ENCODE measurements around the gene TNFRSF12A. TPM values are rescaled to one million over a fixed set of nuclear protein-coding genes. Genes with fewer than 3 reads are reported as not detected.

Gene TNFRSF12A
- total and polyA plus RNA-seq, 2 of the 8 experiments (the other 6 are each of a cell fraction or from before 2014, with no cell fraction given), result 81.0 to 82.5 TPM

GRCh38 chr16:2981177-2981898, 38.8 kb upstream of the TNFRSF12A start:
- 0 out of 2 replicates have a peak overlapping the region, but pooled peaks have one; percentile 28 for H3K27ac ChIP-seq (ENCODE audit: low read depth, low read length)
- FAIRE-seq (no peak), DNase-seq (ENCODE audit: low read depth in 1 of 2, low spot score in 2 of 2) (no peak)
- H3K9ac ChIP-seq (replicated peaks in 1 of 4; ENCODE audit: extremely low read depth in 1 of 4, low read depth in 3 of 4, low read length in 3 of 4), result no peak overlapping the region; a peak in 2 of 7 replicates
- peak overlapping the region; percentile 68 for H2BK120ac ChIP-seq (replicated peaks; ENCODE audit: low read depth, low read length)
- peak overlapping the region; percentile 66 for H3K18ac ChIP-seq (ENCODE audit: extremely low read depth, low read length)
- H2AK5ac ChIP-seq (ENCODE audit: low read depth, low read length), result peak overlapping the region; percentile 68; the same call in 1 of the 2 replicates
- H4K5ac ChIP-seq (ENCODE audit: insufficient read length, low read depth, low read length), result peak overlapping the region; percentile 78
- peaks cover 12% of the 10 kb centered on the region; the same call in 1 of the 2 replicates for H3K23me2 ChIP-seq (ENCODE audit: low read depth, low read length)
- peak overlapping the region; percentile 17; the same call in 1 of the 2 replicates for H2BK20ac ChIP-seq (ENCODE audit: low read length)
- peaks cover 6% of the 10 kb centered on the region for H3K79me1 ChIP-seq (ENCODE audit: low read depth, low read length)
- H2BK12ac ChIP-seq (ENCODE audit: low read depth, low read length), result peak overlapping the region; percentile 86
- peak overlapping the region; percentile 54 for H3K56ac ChIP-seq (replicated peaks; ENCODE audit: insufficient read length, low read depth, low read length)
- H3K27me3 ChIP-seq (replicated peaks in 1 of 4; ENCODE audit: control insufficient read depth in 3 of 4, extremely low read depth in 1 of 4, insufficient read depth in 3 of 4, low read length in 3 of 4), result no peaks in the 10 kb centered on the region; a peak in 1 of 7 replicates
- WGBS, 2 experiments (ENCODE audit: extremely low coverage in 1 of 2, insufficient coverage in 1 of 2, insufficient read length in 1 of 2, insufficient replicate concordance in 2 of 2, low coverage in 1 of 2, low lambda C conversion rate in 2 of 2, missing lambda C conversion rate in 1 of 2), result 47% methylated on average over 33 of the region's 33 CpGs; no CpG with 5 or more reads in 1 of the 2 experiments
- peaks cover 0 to 8% of the 10 kb centered on the region in 2 experiments; a peak in 2 of 4 replicates for H3K79me2 ChIP-seq (ENCODE audit: control insufficient read depth in 1 of 2, insufficient read depth in 2 of 2, low read length in 2 of 2)
- POLR2A ChIA-PET (ENCODE audit: partially characterized antibody), result interaction anchor here (0.6 to 25.4 kb wide), 13 partner anchors 9 to 118 kb away, joined by 3 to 455 read pairs (median 11); partner anchors contain the start of genes CLDN6, HCFC1R1, KREMEN2 and PAQR4
- no peak overlapping the region for H3K14ac ChIP-seq (ENCODE audit: insufficient read length)
- H3K4ac ChIP-seq (replicated peaks; ENCODE audit: insufficient read length, low read depth, low read length), result peak overlapping the region; percentile 83
- no peaks in the 10 kb centered on the region for H3K9me3 ChIP-seq (ENCODE audit: insufficient read depth in 2 of 2, low read depth in 1 of 2, low read length in 1 of 2)
- H3K4me1 ChIP-seq (replicated peaks in 1 of 4; ENCODE audit: control insufficient read depth in 3 of 4, insufficient read depth in 4 of 4, low read length in 3 of 4), result peaks cover 3 to 23% (median 14%) of the 10 kb centered on the region in 4 experiments
- H2BK5ac ChIP-seq (ENCODE audit: low read depth, low read length), result peak overlapping the region; percentile 97
- no peak overlapping the region for H3K23ac ChIP-seq (ENCODE audit: insufficient read length)
- peak overlapping the region; percentile 98 for H4K8ac ChIP-seq (ENCODE audit: extremely low read depth, insufficient read depth, low read length)
- H2BK15ac ChIP-seq (ENCODE audit: low read length), result peak overlapping the region; percentile 92; the same call in 1 of the 2 replicates
- peak overlapping the region; percentile 95 for H4K91ac ChIP-seq (replicated peaks; ENCODE audit: insufficient read length, low read length)
- CTCF ChIA-PET (ENCODE audit: partially characterized antibody), result interaction anchor here (0.7 to 3.7 kb wide), 12 partner anchors 10 to 214 kb away, joined by 3 to 27 read pairs (median 6); partner anchors contain the start of genes CLDN6 and PAQR4
- peaks cover 10 to 16% of the 10 kb centered on the region in 2 experiments for H4K20me1 ChIP-seq (replicated peaks in 1 of 2; ENCODE audit: control insufficient read depth in 1 of 2, insufficient read depth in 2 of 2, low read length in 2 of 2)
- no peak overlapping the region for H2AFZ ChIP-seq (ENCODE audit: low read length)
- H3K36me3 ChIP-seq (ENCODE audit: control insufficient read depth in 2 of 4, insufficient read depth in 4 of 4, low read length in 3 of 4), result peaks cover 0 to 11% (median 4%) of the 10 kb centered on the region in 4 experiments; a peak in 5 of 8 replicates
- H3K4me3 ChIP-seq (ENCODE audit: extremely low read depth in 1 of 4, insufficient read depth in 2 of 4, low read depth in 3 of 4, low read length in 4 of 4), result peak overlapping the region; percentile 7 to 78 (median 38); a peak in 5 of 8 replicates
- TF ChIP-seq PHF8 (conservative IDR thresholded peaks at IDR 0.05; ENCODE audit: low read depth, low read length), result 0 out of 2 replicates have a peak, but pooled peaks have one; percentile 25
- TF ChIP-seq SP1 (IDR thresholded peaks at IDR 0.05; ENCODE audit: low read depth, low read length), result peak; percentile 31; the same call in 1 of the 2 replicates
- no peak for TF ChIP-seq EGR1 (IDR thresholded peaks at IDR 0.05; ENCODE audit: borderline replicate concordance, low read depth, low read length)
- H3K4me2 ChIP-seq (ENCODE audit: insufficient read depth in 1 of 2, low read depth in 2 of 2, low read length in 2 of 2), result peak overlapping the region; percentile 38 to 93
